ENCODE data around the gene SLC4A4.

DNA sequence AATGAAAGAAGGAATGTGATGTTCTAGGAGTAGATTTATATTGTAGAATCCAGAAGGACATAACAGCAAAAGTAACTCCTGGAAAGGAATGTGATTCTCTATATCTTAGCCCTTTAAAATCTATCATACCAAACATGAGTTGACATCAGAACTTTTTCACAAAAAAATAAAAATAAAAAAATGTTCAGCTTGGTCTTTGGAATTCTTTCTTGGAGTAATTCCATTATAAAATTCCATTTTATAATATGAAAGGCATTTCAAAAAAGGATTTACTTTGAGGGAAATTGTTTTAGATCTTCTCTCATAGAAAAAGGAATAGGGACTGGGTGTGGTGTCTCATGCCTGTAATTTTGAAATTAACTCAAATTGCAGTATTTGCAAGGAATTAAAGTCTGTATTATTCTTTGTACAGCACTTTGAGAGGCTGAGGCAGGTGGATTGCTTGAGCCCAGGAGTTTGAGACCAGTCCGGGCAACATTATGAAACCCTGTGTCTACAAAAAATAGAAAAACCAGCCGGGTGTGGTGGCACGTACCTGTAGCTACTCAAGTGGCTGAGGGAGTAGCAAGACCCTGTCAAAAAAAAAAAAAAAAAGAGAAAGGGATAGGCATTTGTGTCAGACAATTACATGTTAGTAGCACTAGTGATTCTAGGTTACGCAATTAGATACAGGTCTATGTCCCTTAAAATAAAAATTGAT, 134.9 kb downstream of the SLC4A4 start:
- no peak for TF ChIP-seq POLR2AphosphoS5 (IDR thresholded peaks at IDR 0.05; ENCODE audit: low read length)
- TF ChIP-seq PBX3 (IDR thresholded peaks at IDR 0.05; ENCODE audit: insufficient replicate concordance, low read depth, low read length), result no peak
- TF ChIP-seq, protein P1, sequence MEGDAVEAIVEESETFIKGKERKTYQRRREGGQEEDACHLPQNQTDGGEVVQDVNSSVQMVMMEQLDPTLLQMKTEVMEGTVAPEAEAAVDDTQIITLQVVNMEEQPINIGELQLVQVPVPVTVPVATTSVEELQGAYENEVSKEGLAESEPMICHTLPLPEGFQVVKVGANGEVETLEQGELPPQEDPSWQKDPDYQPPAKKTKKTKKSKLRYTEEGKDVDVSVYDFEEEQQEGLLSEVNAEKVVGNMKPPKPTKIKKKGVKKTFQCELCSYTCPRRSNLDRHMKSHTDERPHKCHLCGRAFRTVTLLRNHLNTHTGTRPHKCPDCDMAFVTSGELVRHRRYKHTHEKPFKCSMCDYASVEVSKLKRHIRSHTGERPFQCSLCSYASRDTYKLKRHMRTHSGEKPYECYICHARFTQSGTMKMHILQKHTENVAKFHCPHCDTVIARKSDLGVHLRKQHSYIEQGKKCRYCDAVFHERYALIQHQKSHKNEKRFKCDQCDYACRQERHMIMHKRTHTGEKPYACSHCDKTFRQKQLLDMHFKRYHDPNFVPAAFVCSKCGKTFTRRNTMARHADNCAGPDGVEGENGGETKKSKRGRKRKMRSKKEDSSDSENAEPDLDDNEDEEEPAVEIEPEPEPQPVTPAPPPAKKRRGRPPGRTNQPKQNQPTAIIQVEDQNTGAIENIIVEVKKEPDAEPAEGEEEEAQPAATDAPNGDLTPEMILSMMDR (IDR thresholded peaks at IDR 0.05 in 2 of 3, conservative IDR thresholded peaks at IDR 0.05 in 1 of 3; ENCODE audit: control insufficient read depth in 2 of 3, extremely low read depth in 1 of 3, insufficient read depth in 1 of 3, low read depth in 3 of 3, low read length in 3 of 3), result no peak
- TF ChIP-seq, protein P2, sequence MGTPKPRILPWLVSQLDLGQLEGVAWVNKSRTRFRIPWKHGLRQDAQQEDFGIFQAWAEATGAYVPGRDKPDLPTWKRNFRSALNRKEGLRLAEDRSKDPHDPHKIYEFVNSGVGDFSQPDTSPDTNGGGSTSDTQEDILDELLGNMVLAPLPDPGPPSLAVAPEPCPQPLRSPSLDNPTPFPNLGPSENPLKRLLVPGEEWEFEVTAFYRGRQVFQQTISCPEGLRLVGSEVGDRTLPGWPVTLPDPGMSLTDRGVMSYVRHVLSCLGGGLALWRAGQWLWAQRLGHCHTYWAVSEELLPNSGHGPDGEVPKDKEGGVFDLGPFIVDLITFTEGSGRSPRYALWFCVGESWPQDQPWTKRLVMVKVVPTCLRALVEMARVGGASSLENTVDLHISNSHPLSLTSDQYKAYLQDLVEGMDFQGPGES (IDR thresholded peaks at IDR 0.05), result no peak
- TF ChIP-seq NR2C1 (IDR thresholded peaks at IDR 0.05), result no peak
- no peak for TF ChIP-seq EZH2 (IDR thresholded peaks at IDR 0.05; ENCODE audit: borderline replicate concordance, control insufficient read depth, low read depth, low read length)
- no peak for TF ChIP-seq YY1 (IDR thresholded peaks at IDR 0.05; ENCODE audit: low read depth, low read length)
- no peak for TF ChIP-seq CHD2 (IDR thresholded peaks at IDR 0.05; ENCODE audit: borderline replicate concordance, low read depth, low read length)
- TF ChIP-seq SREBF1 (IDR thresholded peaks at IDR 0.05; ENCODE audit: low read length), result no peak
- TF ChIP-seq SMARCA5 (IDR thresholded peaks at IDR 0.05), result no peak
- no peak for TF ChIP-seq ZNF24 (IDR thresholded peaks at IDR 0.05)

All from GM12878 (cell line).